Measurements from ENCODE around the gene DCLK3. TPM values are rescaled to one million over a fixed set of nuclear protein-coding genes. Genes with fewer than 3 reads are reported as not detected.

The DCLK3 gene
- total and polyA plus RNA-seq, 2 donors (not counting 1 experiment from before 2014, with no cell fraction given), result not detected

DNA sequence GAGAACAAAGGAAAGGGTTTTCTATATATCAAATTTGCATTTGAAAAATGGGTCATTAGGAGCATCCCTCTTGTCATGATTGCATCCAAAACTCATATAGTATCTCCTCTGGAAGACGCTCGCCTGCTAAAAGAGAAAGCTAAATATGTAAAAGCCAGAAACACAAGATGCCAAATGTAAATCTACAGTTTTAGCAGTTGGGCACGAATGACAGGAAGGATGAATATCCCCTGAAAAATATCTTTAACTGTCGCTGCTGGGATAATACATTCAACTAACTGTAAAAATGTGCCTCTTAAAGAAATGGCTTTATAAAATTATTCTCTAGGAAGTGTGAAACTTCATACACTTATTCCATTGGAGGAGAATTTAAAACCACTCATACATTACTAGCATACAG is 101.7 kb downstream of the DCLK3 start:
- no CpG with 5 or more reads among the region's 4 CpGs for WGBS (ENCODE audit: insufficient coverage)
- H3K4me1 ChIP-seq (ENCODE audit: control insufficient read depth in 2 of 2, insufficient read depth in 2 of 2, low read length in 2 of 2), result no peaks in the 10 kb centered on the region
- no peaks in the 10 kb centered on the region for H4K20me1 ChIP-seq (ENCODE audit: control insufficient read depth, insufficient read depth, low read length, poor library complexity, severe bottlenecking)
- ChIA-PET POLR2A (no interaction called here), CTCF (no interaction called here)
- Mint-ChIP-seq H3K9me3 (ENCODE audit: insufficient read depth) (peaks cover 2% of the 10 kb centered on the region), H3K4me3 (no peak overlapping the region), H3K4me1 (peaks cover 5% of the 10 kb centered on the region), H3K27me3 (no peaks in the 10 kb centered on the region), H3K27ac (no peak overlapping the region)
- no peaks in the 10 kb centered on the region for H3K79me2 ChIP-seq (ENCODE audit: control insufficient read depth, insufficient read depth, low read length)
- no peak overlapping the region for H3K27ac ChIP-seq (ENCODE audit: low read length in 2 of 2)
- H3K4me3 ChIP-seq (ENCODE audit: control extremely low read depth in 1 of 5, extremely low read depth in 1 of 5, insufficient read depth in 1 of 5, low read depth in 2 of 5, low read length in 4 of 5), result no peak overlapping the region
- no peaks in the 10 kb centered on the region for H3K27me3 ChIP-seq (replicated peaks in 1 of 4; ENCODE audit: control extremely low read depth in 1 of 4, control insufficient read depth in 3 of 4, insufficient read depth in 4 of 4, low read length in 3 of 4)
- H3K36me3 ChIP-seq (replicated peaks in 1 of 2; ENCODE audit: control extremely low read depth in 1 of 2, control insufficient read depth in 1 of 2, extremely low read depth in 1 of 2, insufficient read depth in 2 of 2, low read length in 1 of 2), result no peaks in the 10 kb centered on the region
- no peak for ATAC-seq (ENCODE audit: low read depth)
- TF ChIP-seq, protein P1, sequence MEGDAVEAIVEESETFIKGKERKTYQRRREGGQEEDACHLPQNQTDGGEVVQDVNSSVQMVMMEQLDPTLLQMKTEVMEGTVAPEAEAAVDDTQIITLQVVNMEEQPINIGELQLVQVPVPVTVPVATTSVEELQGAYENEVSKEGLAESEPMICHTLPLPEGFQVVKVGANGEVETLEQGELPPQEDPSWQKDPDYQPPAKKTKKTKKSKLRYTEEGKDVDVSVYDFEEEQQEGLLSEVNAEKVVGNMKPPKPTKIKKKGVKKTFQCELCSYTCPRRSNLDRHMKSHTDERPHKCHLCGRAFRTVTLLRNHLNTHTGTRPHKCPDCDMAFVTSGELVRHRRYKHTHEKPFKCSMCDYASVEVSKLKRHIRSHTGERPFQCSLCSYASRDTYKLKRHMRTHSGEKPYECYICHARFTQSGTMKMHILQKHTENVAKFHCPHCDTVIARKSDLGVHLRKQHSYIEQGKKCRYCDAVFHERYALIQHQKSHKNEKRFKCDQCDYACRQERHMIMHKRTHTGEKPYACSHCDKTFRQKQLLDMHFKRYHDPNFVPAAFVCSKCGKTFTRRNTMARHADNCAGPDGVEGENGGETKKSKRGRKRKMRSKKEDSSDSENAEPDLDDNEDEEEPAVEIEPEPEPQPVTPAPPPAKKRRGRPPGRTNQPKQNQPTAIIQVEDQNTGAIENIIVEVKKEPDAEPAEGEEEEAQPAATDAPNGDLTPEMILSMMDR (IDR thresholded peaks at IDR 0.05), result no peak
- TF ChIP-seq EZH2 (IDR thresholded peaks at IDR 0.05; ENCODE audit: borderline replicate concordance, insufficient read depth, low read depth, low read length, poor library complexity, severe bottlenecking), result no peak
- no peak overlapping the region for H3K4me2 ChIP-seq (replicated peaks; ENCODE audit: low read depth, low read length, poor library complexity, severe bottlenecking)
- intact Hi-C loops (cut with micrococcal nuclease), result no loop called here
- DNase-seq, result no peak
- H2AFZ ChIP-seq (ENCODE audit: insufficient read depth, low read depth, low read length, poor library complexity, severe bottlenecking), result no peak overlapping the region
- peaks cover 1 to 9% (median 5%) of the 10 kb centered on the region in 3 donors for H3K9me3 ChIP-seq (ENCODE audit: control extremely low read depth in 1 of 3, control insufficient read depth in 2 of 3, insufficient read depth in 1 of 3, low read length in 2 of 3)
- no peak overlapping the region for H3K9ac ChIP-seq (ENCODE audit: low read length)

Other genes starting within 250 kb of the DCLK3 start
- gene TRANK1, start 180.5 kb upstream of the DCLK3 start, total RNA-seq, result 147 and 175 TPM in 2 replicates
- 20.8 and 31.5 TPM in 2 replicates for gene TRANK1, start 180.5 kb upstream of the DCLK3 start, polyA plus RNA-seq
- gene EPM2AIP1, start 228.6 kb upstream of the DCLK3 start, total RNA-seq, result 42.4 and 44.9 TPM in 2 replicates
- gene EPM2AIP1, start 228.6 kb upstream of the DCLK3 start, polyA plus RNA-seq, result 13.5 and 20.3 TPM in 2 replicates
- 38.5 and 46.3 TPM in 2 replicates for gene MLH1, start 229.0 kb upstream of the DCLK3 start, total RNA-seq
- gene MLH1, start 229.0 kb upstream of the DCLK3 start, polyA plus RNA-seq, result 22.4 and 26.1 TPM in 2 replicates

Data from B cell (primary cell).